Measurements from ENCODE around the gene GNB1L.

The GNB1L gene

GRCh38 chr22:19868773-19869471 lies 14.2 kb upstream of the GNB1L start:
- DNase-seq: no peak
- WGBS: 92% methylated on average over 23 of the region's 23 CpGs
- H3K4me3 ChIP-seq (ENCODE audit: insufficient read depth in 1 of 2, low read depth in 1 of 2, low read length in 2 of 2): no peak overlapping the region

GRCh38 chr22:19868333-19868732 lies 13.7 kb upstream of the GNB1L start:
- H3K23ac ChIP-seq (ENCODE audit: low read length in 2 of 2): no peak overlapping the region
- H2BK12ac ChIP-seq (ENCODE audit: low read length in 2 of 2): peak overlapping the region in 1 of 2 experiments; percentile 11

More at GRCh38 chr22:19868773-19869471, 14.2 kb upstream of the GNB1L start:
- Histone ChIP-seq H3K14ac (ENCODE audit: low read length in 2 of 2) (no peak overlapping the region), H3K9ac (ENCODE audit: low read length) (no peak overlapping the region), H3K4me1 (ENCODE audit: control insufficient read depth, insufficient read depth, low read depth, low read length) (peaks cover 2% of the 10 kb centered on the region), H3K27me3 (ENCODE audit: control insufficient read depth in 1 of 2, insufficient read depth in 1 of 2, low read length in 2 of 2) (no peaks in the 10 kb centered on the region), H3K9me3 (ENCODE audit: control insufficient read depth, low read length) (no peaks in the 10 kb centered on the region), H2BK120ac (ENCODE audit: low read depth, low read length) (no peak overlapping the region), H3K4me2 (ENCODE audit: low read length, poor library complexity, severe bottlenecking) (no peak overlapping the region), H3K4ac (ENCODE audit: low read depth in 1 of 2, low read length in 2 of 2) (no peak overlapping the region), H3K23ac (ENCODE audit: low read length in 2 of 2) (no peak overlapping the region), H4K8ac (ENCODE audit: low read length) (no peak overlapping the region), H3K27ac (ENCODE audit: low read length, poor library complexity, severe bottlenecking) (no peak overlapping the region), H3K36me3 (ENCODE audit: control insufficient read depth in 1 of 2, insufficient read depth in 2 of 2, low read depth in 1 of 2, low read length in 2 of 2) (peaks cover 0 to 20% of the 10 kb centered on the region in 2 experiments), H2BK5ac (ENCODE audit: low read depth, low read length, poor library complexity, severe bottlenecking) (no peak overlapping the region), H2AK5ac (ENCODE audit: low read length, severe bottlenecking) (no peak overlapping the region), H2BK12ac (ENCODE audit: low read length in 2 of 2) (peak overlapping the region in 1 of 2 experiments; percentile 7), H2AFZ (ENCODE audit: low read depth, low read length) (no peak overlapping the region), H2BK15ac (ENCODE audit: low read depth, poor library complexity, severe bottlenecking) (no peak overlapping the region), H3K79me1 (replicated peaks; ENCODE audit: low read length, poor library complexity, severe bottlenecking) (peaks cover 6% of the 10 kb centered on the region), H4K91ac (ENCODE audit: low read length) (no peak overlapping the region), H3K18ac (ENCODE audit: low read depth in 1 of 2, low read length in 2 of 2) (no peak overlapping the region)

GRCh38 chr22:19867617-19868016 lies 12.9 kb upstream of the GNB1L start:
- Histone ChIP-seq H2BK15ac (ENCODE audit: low read depth, poor library complexity, severe bottlenecking) (no peak overlapping the region), H2BK5ac (ENCODE audit: low read depth, low read length, poor library complexity, severe bottlenecking) (no peak overlapping the region), H3K4me3 (ENCODE audit: insufficient read depth in 1 of 2, low read depth in 1 of 2, low read length in 2 of 2) (no peak overlapping the region), H2BK120ac (ENCODE audit: low read depth, low read length) (no peak overlapping the region), H3K36me3 (ENCODE audit: control insufficient read depth in 1 of 2, insufficient read depth in 2 of 2, low read depth in 1 of 2, low read length in 2 of 2) (peaks cover 0 to 7% of the 10 kb centered on the region in 2 experiments), H3K4me1 (ENCODE audit: control insufficient read depth, insufficient read depth, low read depth, low read length) (no peaks in the 10 kb centered on the region), H4K91ac (ENCODE audit: low read length) (no peak overlapping the region), H3K9ac (ENCODE audit: low read length) (no peak overlapping the region), H3K4ac (ENCODE audit: low read depth in 1 of 2, low read length in 2 of 2) (no peak overlapping the region), H3K27ac (ENCODE audit: low read length, poor library complexity, severe bottlenecking) (no peak overlapping the region), H3K14ac (ENCODE audit: low read length in 2 of 2) (no peak overlapping the region), H3K79me1 (replicated peaks; ENCODE audit: low read length, poor library complexity, severe bottlenecking) (peaks cover 6% of the 10 kb centered on the region), H3K4me2 (ENCODE audit: low read length, poor library complexity, severe bottlenecking) (no peak overlapping the region), H3K23ac (ENCODE audit: low read length in 2 of 2) (no peak overlapping the region), H2AFZ (ENCODE audit: low read depth, low read length) (no peak overlapping the region), H3K18ac (ENCODE audit: low read depth in 1 of 2, low read length in 2 of 2) (no peak overlapping the region), H2AK5ac (ENCODE audit: low read length, severe bottlenecking) (no peak overlapping the region), H3K27me3 (ENCODE audit: control insufficient read depth in 1 of 2, insufficient read depth in 1 of 2, low read length in 2 of 2) (no peaks in the 10 kb centered on the region), H3K9me3 (ENCODE audit: control insufficient read depth, low read length) (no peaks in the 10 kb centered on the region), H4K8ac (ENCODE audit: low read length) (no peak overlapping the region), H2BK12ac (ENCODE audit: low read length in 2 of 2) (no peak overlapping the region)
- WGBS: 95% methylated on average over 7 of the region's 7 CpGs
- DNase-seq: no peak

More at GRCh38 chr22:19868333-19868732, 13.7 kb upstream of the GNB1L start:
- Histone ChIP-seq H3K27ac (ENCODE audit: low read length, poor library complexity, severe bottlenecking) (no peak overlapping the region), H3K79me1 (replicated peaks; ENCODE audit: low read length, poor library complexity, severe bottlenecking) (peaks cover 6% of the 10 kb centered on the region), H3K4me2 (ENCODE audit: low read length, poor library complexity, severe bottlenecking) (no peak overlapping the region), H3K36me3 (ENCODE audit: control insufficient read depth in 1 of 2, insufficient read depth in 2 of 2, low read depth in 1 of 2, low read length in 2 of 2) (peaks cover 0 to 14% of the 10 kb centered on the region in 2 experiments), H3K4ac (ENCODE audit: low read depth in 1 of 2, low read length in 2 of 2) (no peak overlapping the region), H2BK15ac (ENCODE audit: low read depth, poor library complexity, severe bottlenecking) (no peak overlapping the region), H3K18ac (ENCODE audit: low read depth in 1 of 2, low read length in 2 of 2) (no peak overlapping the region), H3K14ac (ENCODE audit: low read length in 2 of 2) (no peak overlapping the region), H3K4me3 (ENCODE audit: insufficient read depth in 1 of 2, low read depth in 1 of 2, low read length in 2 of 2) (no peak overlapping the region), H2AK5ac (ENCODE audit: low read length, severe bottlenecking) (no peak overlapping the region), H4K8ac (ENCODE audit: low read length) (no peak overlapping the region), H3K9ac (ENCODE audit: low read length) (no peak overlapping the region), H4K91ac (ENCODE audit: low read length) (no peak overlapping the region), H2BK5ac (ENCODE audit: low read depth, low read length, poor library complexity, severe bottlenecking) (no peak overlapping the region), H2AFZ (ENCODE audit: low read depth, low read length) (no peak overlapping the region), H2BK120ac (ENCODE audit: low read depth, low read length) (no peak overlapping the region), H3K27me3 (ENCODE audit: control insufficient read depth in 1 of 2, insufficient read depth in 1 of 2, low read length in 2 of 2) (no peaks in the 10 kb centered on the region), H3K4me1 (ENCODE audit: control insufficient read depth, insufficient read depth, low read depth, low read length) (peaks cover 1% of the 10 kb centered on the region), H3K9me3 (ENCODE audit: control insufficient read depth, low read length) (no peaks in the 10 kb centered on the region)
- no peak for DNase-seq
- WGBS: 84% methylated on average over 2 of the region's 3 CpGs

GRCh38 chr22:19866665-19867009 lies 12.0 kb upstream of the GNB1L start:
- WGBS: 92% methylated on average over 3 of the region's 3 CpGs
- no peak overlapping the region for H2BK12ac ChIP-seq (ENCODE audit: low read length in 2 of 2)
- peaks cover 0 to 7% of the 10 kb centered on the region in 2 experiments for H3K36me3 ChIP-seq (ENCODE audit: control insufficient read depth in 1 of 2, insufficient read depth in 2 of 2, low read depth in 1 of 2, low read length in 2 of 2)
- H3K27me3 ChIP-seq (ENCODE audit: control insufficient read depth in 1 of 2, insufficient read depth in 1 of 2, low read length in 2 of 2): no peaks in the 10 kb centered on the region
- H4K8ac ChIP-seq (ENCODE audit: low read length): no peak overlapping the region
- H3K27ac ChIP-seq (ENCODE audit: low read length, poor library complexity, severe bottlenecking): no peak overlapping the region
- H3K4me2 ChIP-seq (ENCODE audit: low read length, poor library complexity, severe bottlenecking): no peak overlapping the region
- no peak overlapping the region for H3K4me3 ChIP-seq (ENCODE audit: insufficient read depth in 1 of 2, low read depth in 1 of 2, low read length in 2 of 2)
- no peak overlapping the region for H2AK5ac ChIP-seq (ENCODE audit: low read length, severe bottlenecking)
- H4K91ac ChIP-seq (ENCODE audit: low read length): no peak overlapping the region
- no peak overlapping the region for H3K18ac ChIP-seq (ENCODE audit: low read depth in 1 of 2, low read length in 2 of 2)
- no peaks in the 10 kb centered on the region for H3K9me3 ChIP-seq (ENCODE audit: control insufficient read depth, low read length)
- H3K14ac ChIP-seq (ENCODE audit: low read length in 2 of 2): no peak overlapping the region
- no peak overlapping the region for H3K23ac ChIP-seq (ENCODE audit: low read length in 2 of 2)
- H3K4ac ChIP-seq (ENCODE audit: low read depth in 1 of 2, low read length in 2 of 2): no peak overlapping the region
- DNase-seq: no peak
- H2BK120ac ChIP-seq (ENCODE audit: low read depth, low read length): no peak overlapping the region
- H2BK5ac ChIP-seq (ENCODE audit: low read depth, low read length, poor library complexity, severe bottlenecking): no peak overlapping the region
- no peaks in the 10 kb centered on the region for H3K4me1 ChIP-seq (ENCODE audit: control insufficient read depth, insufficient read depth, low read depth, low read length)
- H3K79me1 ChIP-seq (replicated peaks; ENCODE audit: low read length, poor library complexity, severe bottlenecking): peaks cover 6% of the 10 kb centered on the region
- no peak overlapping the region for H2AFZ ChIP-seq (ENCODE audit: low read depth, low read length)
- H2BK15ac ChIP-seq (ENCODE audit: low read depth, poor library complexity, severe bottlenecking): no peak overlapping the region
- no peak overlapping the region for H3K9ac ChIP-seq (ENCODE audit: low read length)
